Measurements from ENCODE around the gene MINDY4.

DNA sequence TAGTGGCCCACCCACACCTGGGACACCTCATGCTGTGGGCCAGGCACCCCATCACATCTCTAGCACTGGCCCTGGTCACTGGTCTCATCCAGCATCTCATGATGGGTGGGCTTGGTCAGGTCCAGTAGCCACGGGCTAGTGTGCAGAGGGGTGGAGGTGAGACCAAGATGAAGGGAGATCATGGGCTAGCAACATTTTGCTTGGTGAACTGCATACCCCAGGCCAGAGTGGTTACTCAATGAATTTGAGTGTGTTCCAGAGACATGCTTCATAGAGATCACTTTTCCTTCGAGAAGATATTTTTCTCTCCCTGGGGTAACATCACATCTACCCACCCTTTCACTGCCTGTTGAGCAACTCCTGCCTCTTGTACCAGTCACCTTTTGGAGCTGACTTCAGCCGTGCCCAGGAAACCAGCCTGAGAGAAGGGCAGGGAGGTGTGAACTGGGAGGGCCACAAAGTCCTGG, 44.2 kb downstream of the MINDY4 start:
- TF ChIP-seq, protein P1, sequence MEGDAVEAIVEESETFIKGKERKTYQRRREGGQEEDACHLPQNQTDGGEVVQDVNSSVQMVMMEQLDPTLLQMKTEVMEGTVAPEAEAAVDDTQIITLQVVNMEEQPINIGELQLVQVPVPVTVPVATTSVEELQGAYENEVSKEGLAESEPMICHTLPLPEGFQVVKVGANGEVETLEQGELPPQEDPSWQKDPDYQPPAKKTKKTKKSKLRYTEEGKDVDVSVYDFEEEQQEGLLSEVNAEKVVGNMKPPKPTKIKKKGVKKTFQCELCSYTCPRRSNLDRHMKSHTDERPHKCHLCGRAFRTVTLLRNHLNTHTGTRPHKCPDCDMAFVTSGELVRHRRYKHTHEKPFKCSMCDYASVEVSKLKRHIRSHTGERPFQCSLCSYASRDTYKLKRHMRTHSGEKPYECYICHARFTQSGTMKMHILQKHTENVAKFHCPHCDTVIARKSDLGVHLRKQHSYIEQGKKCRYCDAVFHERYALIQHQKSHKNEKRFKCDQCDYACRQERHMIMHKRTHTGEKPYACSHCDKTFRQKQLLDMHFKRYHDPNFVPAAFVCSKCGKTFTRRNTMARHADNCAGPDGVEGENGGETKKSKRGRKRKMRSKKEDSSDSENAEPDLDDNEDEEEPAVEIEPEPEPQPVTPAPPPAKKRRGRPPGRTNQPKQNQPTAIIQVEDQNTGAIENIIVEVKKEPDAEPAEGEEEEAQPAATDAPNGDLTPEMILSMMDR (IDR thresholded peaks at IDR 0.05; ENCODE audit: low read depth, low read length, poor library complexity, severe bottlenecking) = no peak
- no peak for TF ChIP-seq EZH2phosphoT487 (IDR thresholded peaks at IDR 0.05; ENCODE audit: borderline replicate concordance, low read length)
